ENCODE data around the gene GALNT3.

GRCh38 chr2:165804719-165805118 is 10.7 kb upstream of the GALNT3 start:
- TF ChIP-seq CTCF (IDR thresholded peaks at IDR 0.05 in 4 of 5, conservative IDR thresholded peaks at IDR 0.05 in 1 of 5) (no peak), POLR2A (IDR thresholded peaks at IDR 0.05) (no peak)
